Mesodermal cell (in vitro differentiated cells): ENCODE results near the gene TECTA.

Source experiments
- H3K27ac ChIP-seq: 2 replicates; pipeline ENCODE4 v1.7.0; 2013; ENCODE audit warnings: mild to moderate bottlenecking, low read depth, low read length, moderate library complexity; ENCODE audit not compliant: severe bottlenecking
- H3K36me3 ChIP-seq: 2 replicates; pipeline ENCODE4 v1.7.1; 2013; ENCODE audit warnings: mild to moderate bottlenecking, low read length, moderate library complexity; ENCODE audit not compliant: control insufficient read depth, insufficient read depth
- H3K4me1 ChIP-seq: one replicate; pipeline ENCODE4 v1.7.1; 2013; ENCODE audit warnings: mild to moderate bottlenecking, low read length; ENCODE audit not compliant: insufficient read depth, control insufficient read depth, poor library complexity, severe bottlenecking
- H3K4me3 ChIP-seq: 2 replicates; pipeline ENCODE4 v1.7.0; 2013; ENCODE audit warnings: low read length, control low read depth, mild to moderate bottlenecking; ENCODE audit not compliant: insufficient read depth, poor library complexity, severe bottlenecking; ENCODE audit errors: extremely low read depth
- H3K9me3 ChIP-seq: 2 replicates; pipeline ENCODE4 v1.7.1; 2013; ENCODE audit warnings: mild to moderate bottlenecking, low read length, moderate library complexity; ENCODE audit not compliant: control insufficient read depth
- WGBS, 2 experiments: methylation state at CpG; one replicate each; pipeline ENCODE4 v1.1.5; 2013; ENCODE audit warnings: missing lambda C conversion rate in 2 of 2; ENCODE audit not compliant: insufficient coverage in 2 of 2; 5-methylcytosine and 5-hydroxymethylcytosine counted together

Gene TECTA

DNA sequence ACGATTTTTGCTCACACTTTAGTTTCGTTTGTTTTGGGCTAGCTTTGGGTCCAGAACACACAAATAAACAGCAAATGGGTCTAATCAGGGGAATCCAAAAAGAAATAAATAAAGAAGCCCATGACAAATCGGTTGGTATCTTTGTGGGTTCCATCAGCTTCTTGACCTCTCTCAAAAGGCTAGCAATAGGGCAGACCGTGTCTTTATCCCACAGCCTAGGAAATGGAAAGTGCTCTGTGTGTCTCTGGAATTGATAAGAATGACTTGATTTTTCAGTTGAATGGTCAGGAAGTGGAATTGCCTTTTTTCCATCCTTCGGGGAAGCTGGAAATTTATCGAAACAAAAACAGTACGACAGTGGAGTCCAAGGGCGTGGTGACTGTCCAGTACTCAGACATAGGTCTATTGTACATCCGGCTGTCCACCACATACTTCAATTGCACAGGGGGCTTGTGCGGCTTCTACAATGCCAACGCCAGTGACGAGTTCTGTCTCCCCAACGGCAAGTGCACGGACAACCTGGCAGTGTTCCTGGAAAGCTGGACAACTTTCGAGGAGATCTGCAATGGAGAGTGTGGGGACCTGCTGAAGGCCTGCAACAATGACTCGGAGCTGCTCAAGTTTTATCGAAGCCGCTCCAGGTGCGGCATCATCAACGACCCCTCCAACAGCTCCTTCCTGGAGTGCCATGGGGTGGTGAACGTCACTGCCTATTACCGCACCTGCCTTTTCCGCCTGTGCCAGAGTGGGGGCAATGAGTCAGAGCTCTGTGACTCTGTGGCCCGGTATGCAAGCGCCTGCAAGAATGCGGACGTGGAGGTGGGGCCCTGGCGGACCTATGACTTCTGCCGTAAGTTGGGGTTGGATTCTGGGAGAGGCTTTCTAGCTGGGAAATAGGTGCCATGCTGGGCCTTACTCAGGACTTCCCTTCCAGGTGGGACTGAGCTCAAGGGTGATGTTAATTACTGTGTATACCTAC, 28.6 kb downstream of the TECTA start:
- 91 to 94% methylated on average over 25 to 28 of the region's 29 CpGs for WGBS, 2 experiments
- H3K36me3 ChIP-seq: no peaks in the 10 kb centered on the region
- H3K27ac ChIP-seq: no peak overlapping the region

GRCh38 chr11:121131656-121132055, 30.6 kb downstream of the TECTA start:
- Histone ChIP-seq H3K4me1 (no peaks in the 10 kb centered on the region), H3K9me3 (no peaks in the 10 kb centered on the region), H3K27ac (no peak overlapping the region), H3K36me3 (no peaks in the 10 kb centered on the region), H3K4me3 (no peak overlapping the region)
- WGBS, 2 experiments: 92 to 93% methylated on average over 2 to 3 of the region's 6 CpGs

More for the DNA sequence above, 28.6 kb downstream of the TECTA start:
- Histone ChIP-seq H3K9me3 (no peaks in the 10 kb centered on the region), H3K4me1 (no peaks in the 10 kb centered on the region), H3K4me3 (no peak overlapping the region)

DNA sequence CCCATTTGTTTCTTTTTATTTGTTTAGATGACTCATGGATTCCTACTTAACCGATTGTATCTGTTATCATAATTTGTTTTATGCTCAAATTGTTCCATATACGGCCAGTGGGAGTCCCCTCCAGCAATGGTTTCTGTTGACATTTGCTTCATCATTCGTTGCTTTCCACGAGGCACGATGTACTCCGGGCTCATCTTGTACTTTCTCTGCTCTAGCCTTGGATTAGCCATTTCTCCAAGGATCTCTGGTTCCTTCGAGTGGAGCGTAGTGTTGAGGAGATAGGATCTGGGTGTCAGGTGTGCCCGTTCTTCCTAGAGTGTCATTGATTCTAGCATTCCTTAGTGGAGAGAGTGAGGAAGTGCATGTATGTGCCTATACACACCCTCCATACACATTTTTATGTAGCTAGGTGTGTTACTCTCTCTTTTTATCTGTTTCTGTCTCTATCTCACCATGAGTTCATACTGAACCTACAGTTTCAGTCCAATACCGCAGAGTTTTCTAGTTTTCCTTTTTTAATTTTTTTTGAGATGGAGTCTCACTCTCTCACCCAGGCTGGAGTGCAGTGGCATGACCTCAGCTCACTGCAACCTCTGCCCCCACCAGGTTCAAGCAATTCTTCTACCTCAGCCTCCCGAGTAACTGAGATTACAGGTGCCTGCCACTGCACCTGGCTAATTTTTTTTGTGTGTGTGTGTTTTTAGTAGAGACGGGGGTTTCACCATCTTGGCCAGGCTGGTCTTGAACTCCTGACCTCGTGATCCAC, 31.4 kb downstream of the TECTA start:
- H3K4me3 ChIP-seq: no peak overlapping the region
- H3K36me3 ChIP-seq: no peaks in the 10 kb centered on the region
- no peaks in the 10 kb centered on the region for H3K9me3 ChIP-seq
- H3K27ac ChIP-seq: no peak overlapping the region
- no peaks in the 10 kb centered on the region for H3K4me1 ChIP-seq
- WGBS, 2 experiments: 93 to 94% methylated on average over 7 to 8 of the region's 13 CpGs

- Histone ChIP-seq H3K27ac (no peak overlapping the region), H3K4me1 (no peaks in the 10 kb centered on the region), H3K4me3 (no peak overlapping the region), H3K9me3 (no peaks in the 10 kb centered on the region), H3K36me3 (no peaks in the 10 kb centered on the region)
- WGBS, 2 experiments: 87 to 97% methylated on average over 7 to 10 of the region's 10 CpGs
These were observed 33.8 kb downstream of the TECTA start for GRCh38 chr11:121134741-121135312.

- H3K9me3 ChIP-seq: no peaks in the 10 kb centered on the region
- no peak overlapping the region for H3K4me3 ChIP-seq
- no peak overlapping the region for H3K27ac ChIP-seq
- WGBS, 2 experiments: 90 to 99% methylated on average over 11 of the region's 11 CpGs
- no peaks in the 10 kb centered on the region for H3K36me3 ChIP-seq
- no peaks in the 10 kb centered on the region for H3K4me1 ChIP-seq
These were observed 36.0 kb downstream of the TECTA start for GRCh38 chr11:121137005-121137404.

DNA sequence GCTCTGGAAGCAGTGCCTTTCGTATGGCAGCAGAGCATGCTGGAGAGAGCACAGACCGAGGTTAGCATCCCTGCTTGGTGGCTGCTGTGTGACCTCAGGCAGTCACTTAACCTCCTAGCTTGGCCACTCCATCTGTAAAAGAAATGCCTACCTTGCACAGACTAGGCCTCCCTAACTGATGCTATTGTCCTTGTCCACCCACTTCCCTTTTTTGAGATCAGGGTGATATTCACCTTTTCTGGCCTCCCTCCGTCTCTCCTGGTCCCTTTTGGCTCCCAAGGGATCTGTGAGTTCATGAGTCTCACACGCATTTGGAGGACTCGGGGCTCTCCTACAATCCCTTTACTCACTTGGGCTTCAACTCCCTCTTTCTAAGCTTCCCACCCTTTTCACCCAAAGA, 37.2 kb downstream of the TECTA start:
- Histone ChIP-seq H3K9me3 (no peaks in the 10 kb centered on the region), H3K27ac (no peak overlapping the region), H3K4me3 (no peak overlapping the region), H3K4me1 (no peaks in the 10 kb centered on the region), H3K36me3 (no peaks in the 10 kb centered on the region)
- WGBS, 2 experiments: 77 to 89% methylated on average over 5 of the region's 5 CpGs

DNA sequence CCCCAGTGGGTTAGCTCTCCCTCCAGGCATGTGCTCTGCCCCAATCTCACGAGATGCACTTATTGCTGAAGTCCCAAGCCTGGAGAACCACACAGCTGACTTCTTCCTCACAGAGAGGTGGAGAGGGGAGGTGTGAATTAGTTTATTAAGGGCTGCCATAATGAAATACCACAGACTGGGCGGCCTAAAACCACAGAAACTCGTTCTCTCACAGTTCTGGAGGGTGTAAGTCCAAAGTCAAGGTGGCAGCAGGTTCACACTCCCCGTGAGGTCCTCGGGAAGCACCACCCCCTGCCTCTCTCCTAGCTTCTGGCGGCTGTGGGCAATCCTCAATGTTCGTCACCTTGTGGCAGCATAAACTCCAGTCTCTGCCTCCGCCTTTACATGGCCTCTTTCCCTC, 39.3 kb downstream of the TECTA start:
- no peak overlapping the region for H3K4me3 ChIP-seq
- no peaks in the 10 kb centered on the region for H3K4me1 ChIP-seq
- H3K9me3 ChIP-seq: no peaks in the 10 kb centered on the region
- no peaks in the 10 kb centered on the region for H3K36me3 ChIP-seq
- H3K27ac ChIP-seq: no peak overlapping the region
- WGBS, 2 experiments: 88 to 94% methylated on average over 7 of the region's 8 CpGs

- H3K4me1 ChIP-seq: no peaks in the 10 kb centered on the region
- H3K36me3 ChIP-seq: no peaks in the 10 kb centered on the region
- no peak overlapping the region for H3K4me3 ChIP-seq
- WGBS, 2 experiments: no CpG with 5 or more reads among the region's 1 CpG
- no peaks in the 10 kb centered on the region for H3K9me3 ChIP-seq
- H3K27ac ChIP-seq: no peak overlapping the region
These were observed 40.0 kb downstream of the TECTA start for GRCh38 chr11:121141066-121141465.

DNA sequence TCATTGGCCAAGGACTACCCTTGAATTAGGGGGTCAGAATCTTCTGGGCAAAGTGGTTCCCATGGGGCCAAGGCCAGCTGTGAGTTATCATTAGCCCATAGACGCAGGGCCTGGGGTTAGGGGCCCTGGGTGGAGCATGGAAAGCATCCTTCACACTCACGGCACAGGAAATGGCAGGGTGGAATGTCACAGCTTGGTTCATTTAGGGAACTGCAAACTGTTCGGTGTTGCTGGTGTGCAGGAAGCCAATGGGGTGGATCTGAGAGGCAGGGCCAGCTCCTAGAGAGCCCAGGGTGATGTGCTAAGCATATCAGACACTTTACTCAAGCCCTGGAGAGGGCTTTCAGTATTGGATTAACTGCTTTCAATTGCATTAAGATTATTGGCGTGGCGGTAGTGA, 42.9 kb downstream of the TECTA start:
- Histone ChIP-seq H3K9me3 (no peaks in the 10 kb centered on the region), H3K4me3 (no peak overlapping the region), H3K4me1 (no peaks in the 10 kb centered on the region), H3K27ac (no peak overlapping the region), H3K36me3 (no peaks in the 10 kb centered on the region)
- 87 to 91% methylated on average over 4 to 5 of the region's 5 CpGs for WGBS, 2 experiments

DNA sequence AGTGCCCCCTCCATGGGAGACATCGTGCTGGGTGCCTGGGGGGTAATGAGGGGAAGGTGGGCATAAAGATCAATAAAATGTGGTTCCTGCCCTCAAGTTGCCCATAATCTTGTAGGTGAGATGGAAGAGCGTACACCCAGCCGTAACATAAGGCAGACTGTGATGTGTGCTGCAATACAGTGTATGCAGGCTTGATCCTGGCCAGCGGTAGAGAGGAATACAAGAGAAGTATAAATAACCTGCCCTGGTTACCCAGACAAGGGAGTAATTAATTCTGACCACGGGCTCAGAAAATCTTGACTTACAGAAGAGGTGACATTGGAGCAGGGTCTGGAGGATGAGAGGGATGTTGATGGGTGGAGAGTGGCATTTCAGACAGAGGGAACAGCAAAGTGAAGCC, 43.7 kb downstream of the TECTA start:
- Histone ChIP-seq H3K9me3 (no peaks in the 10 kb centered on the region), H3K36me3 (no peaks in the 10 kb centered on the region), H3K27ac (no peak overlapping the region), H3K4me1 (no peaks in the 10 kb centered on the region), H3K4me3 (no peak overlapping the region)
- WGBS, 2 experiments: 89 to 98% methylated on average over 5 of the region's 5 CpGs
